CD4-positive, alpha-beta T cell treated with Interleukin-6 for 4 hours (primary cell): ENCODE results near the gene MAP3K10.

Experiments
- DNase-seq: peaks from one replicate; pipeline ENCODE4 v3.0.0-alpha.2; 2020; ENCODE audit warnings: mixed read lengths

The MAP3K10 gene

DNA sequence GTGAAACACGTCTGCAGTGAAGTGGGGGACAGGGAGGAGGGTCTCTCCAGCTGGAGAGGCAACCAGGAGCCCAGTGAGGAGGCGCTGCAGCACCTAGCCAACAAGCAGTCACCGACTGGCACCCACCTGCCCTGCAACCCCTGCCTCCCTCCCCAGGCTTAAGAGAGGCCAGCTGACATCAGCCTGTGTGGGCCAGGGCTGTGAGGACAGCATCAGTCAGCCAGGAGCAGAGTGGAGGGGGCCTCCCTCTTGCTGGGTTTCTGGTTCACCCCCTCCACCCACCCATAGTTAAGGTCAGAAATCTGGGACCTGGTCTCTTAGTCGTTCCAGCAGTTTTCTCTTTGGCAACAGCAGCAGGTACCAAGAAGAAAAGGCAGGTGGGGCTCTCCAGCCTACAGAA, 60.8 kb downstream of the MAP3K10 start:
- DNase-seq = no peak

DNA sequence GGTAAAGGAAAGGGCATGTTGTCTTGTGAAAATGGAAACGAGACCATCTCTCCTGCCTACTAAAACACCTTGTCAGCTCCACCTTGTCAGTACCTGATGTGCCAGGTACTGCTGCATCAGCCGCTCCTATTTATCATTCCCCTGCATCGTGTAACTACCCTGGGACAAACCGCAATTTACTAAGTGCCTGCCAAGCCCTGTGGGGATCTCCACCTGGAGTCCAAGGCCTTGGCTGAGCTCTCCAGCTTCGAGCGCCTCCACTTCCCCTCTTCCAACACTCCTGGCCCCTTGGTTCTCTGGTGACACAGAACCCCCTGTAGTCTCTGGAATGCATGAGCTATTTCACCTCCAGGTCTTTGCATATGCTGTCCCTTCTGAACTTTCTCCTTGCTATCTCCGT, 61.2 kb downstream of the MAP3K10 start:
- DNase-seq = no peak

DNA sequence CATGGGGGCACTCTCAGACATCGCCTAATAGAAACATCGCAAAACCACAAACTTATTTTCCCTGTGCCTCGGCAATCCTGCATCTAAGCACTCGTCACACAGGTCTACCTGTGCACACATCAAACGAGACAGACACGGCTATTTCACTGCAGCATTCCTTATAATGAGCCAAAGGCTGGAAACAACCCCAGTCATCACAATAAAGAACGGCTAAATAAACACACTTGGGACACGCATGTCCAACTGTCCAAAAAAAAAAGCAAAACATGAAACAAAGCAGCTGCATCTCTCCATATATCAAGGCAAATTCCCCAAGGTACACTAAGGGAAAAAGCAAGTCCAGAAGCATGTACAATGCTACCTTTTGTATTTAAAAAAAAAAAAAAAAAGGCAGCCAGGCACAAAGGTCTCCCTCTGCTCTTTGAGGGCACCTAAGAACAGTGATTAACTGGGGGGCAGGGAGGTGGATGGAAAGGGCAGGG, 62.4 kb downstream of the MAP3K10 start:
- DNase-seq = no peak

DNA sequence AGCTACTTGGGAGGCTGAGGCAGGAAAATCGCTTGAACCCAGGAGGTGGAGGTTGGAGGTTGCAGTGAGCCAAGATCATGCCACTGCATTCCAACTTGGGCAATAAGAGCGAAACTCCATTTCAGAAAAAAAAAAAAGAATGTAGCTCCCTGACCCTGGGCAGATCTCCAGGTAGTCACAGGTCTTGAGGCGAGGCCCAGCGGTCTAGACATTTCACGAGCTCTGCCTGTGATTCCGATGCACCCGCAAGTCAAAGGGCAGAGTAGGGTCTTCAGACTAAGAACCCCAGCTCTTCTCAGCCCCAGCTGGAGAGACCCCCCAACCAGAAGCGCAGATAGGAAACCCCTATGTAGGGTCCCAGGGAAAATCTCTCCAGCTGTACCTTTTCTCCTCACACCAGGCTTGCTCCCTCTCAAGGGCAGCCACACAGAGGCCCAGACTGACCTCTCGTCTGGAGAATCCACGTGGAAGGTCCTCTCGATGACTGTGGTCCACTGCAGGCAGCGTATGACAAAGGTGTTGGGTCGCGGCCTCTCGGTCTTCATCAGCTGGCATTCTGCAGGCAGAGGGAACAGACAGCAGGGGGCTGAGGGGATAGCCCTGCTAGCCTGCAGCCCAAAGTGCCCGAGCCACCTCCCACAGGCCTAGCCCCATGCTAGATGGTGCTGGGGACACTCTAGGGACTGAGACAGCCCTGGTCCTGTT, 63.6 kb downstream of the MAP3K10 start:
- no peak for DNase-seq

DNA sequence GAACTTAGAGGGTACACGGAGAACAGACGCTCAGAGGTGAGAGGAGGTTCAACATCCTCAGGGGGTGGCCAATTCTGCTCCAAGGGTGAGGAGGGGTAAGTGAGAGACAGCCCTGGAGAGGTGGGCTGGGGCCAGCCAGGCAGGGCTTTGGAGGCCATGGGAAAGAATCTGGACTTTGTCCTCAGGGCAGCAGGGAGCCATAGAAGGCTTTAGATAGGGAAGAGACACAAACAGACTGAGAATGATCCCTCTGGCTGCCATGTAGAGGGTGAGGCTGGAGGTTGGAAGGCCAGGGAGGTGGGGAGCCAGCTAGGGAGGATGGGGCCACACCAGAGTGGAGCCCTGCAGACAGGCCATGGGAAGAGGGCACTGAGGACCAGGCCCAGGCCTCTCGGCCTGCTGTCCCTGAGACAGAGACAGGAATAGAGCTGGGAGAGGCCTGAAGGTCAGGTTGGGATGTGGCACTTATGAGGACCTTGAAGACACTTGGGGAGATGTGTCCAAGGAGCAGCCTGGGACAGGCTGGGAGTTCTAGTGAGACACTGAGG, 64.5 kb downstream of the MAP3K10 start:
- no peak for DNase-seq

DNA sequence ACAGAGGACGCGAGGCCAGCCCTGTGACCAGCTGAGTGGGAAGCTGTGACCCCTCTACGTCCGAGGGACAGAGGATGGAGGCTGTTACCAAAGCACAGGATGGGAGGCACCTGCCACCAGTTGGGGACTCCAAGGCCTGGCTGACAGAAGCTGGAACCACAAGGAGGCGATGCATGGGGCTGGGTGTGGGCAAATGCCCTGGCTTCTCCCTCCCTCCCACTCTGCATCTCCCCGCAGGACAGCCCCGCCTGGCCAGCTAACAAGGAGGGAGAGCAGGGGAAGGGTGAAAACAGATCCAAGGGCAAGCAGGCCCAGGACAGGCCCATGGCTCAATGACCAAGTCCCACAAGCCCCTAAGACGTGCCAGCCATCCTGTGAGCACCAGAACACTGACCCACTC, 65.3 kb downstream of the MAP3K10 start:
- no peak for DNase-seq

DNA sequence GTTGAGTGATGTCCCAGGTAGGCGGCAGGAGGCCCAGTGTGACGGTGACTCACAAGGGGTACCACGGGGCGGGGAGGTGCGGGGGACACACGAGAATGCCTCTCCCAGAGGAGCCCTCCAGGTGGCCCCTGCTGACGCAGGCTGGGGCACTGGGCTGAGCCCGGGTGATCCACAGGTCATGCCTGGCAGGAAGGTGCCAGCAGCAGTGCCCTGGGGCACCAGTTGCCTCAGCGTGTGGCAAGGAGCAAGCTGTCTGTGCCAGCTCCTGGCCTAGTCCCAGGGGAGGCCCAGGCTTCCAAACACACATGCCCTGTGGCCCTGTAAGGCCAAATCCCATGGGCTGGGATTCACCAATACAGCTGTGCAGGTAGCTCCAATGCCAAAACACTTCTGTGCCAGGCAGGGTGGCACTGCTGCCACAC, 65.9 kb downstream of the MAP3K10 start:
- no peak for DNase-seq

DNA sequence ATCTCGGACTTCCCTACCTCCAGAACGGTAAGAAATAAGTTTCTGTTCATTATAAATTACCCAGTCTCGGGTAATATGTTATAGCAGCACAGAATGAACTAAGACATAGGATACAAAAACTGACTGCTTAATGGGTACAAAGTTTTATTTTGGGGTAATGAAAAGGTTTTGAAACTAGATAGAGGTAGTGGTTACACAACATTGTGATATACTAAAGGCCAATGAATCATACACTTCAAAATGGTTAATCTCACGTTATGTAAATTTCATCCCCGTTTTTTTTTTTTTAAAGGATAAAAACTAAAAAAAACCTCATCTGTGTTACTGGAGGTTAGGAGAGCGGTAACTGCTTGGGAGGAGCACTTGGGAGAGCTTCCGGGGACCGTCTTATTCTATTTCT, 70.4 kb downstream of the MAP3K10 start:
- no peak for DNase-seq

DNA sequence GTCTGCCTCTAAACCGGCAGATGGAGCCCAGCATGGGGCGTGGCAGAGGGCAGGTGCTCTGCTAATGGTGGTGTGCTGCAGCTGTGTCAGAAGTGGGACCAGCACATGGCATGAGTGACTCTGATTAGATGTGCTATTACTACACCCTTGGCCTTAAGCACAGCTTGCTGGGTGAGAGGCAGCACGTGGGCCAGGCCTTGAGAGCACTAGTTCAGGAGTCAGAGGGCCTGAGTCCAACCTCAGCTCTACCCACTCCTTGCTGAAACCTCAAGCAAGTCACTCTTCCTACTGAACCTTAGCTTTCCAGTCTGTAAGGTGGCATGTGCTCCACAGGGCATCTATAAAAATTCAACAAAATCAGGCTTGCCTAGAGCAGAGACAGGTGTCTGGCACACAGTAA, 71.2 kb downstream of the MAP3K10 start:
- no peak for DNase-seq

DNA sequence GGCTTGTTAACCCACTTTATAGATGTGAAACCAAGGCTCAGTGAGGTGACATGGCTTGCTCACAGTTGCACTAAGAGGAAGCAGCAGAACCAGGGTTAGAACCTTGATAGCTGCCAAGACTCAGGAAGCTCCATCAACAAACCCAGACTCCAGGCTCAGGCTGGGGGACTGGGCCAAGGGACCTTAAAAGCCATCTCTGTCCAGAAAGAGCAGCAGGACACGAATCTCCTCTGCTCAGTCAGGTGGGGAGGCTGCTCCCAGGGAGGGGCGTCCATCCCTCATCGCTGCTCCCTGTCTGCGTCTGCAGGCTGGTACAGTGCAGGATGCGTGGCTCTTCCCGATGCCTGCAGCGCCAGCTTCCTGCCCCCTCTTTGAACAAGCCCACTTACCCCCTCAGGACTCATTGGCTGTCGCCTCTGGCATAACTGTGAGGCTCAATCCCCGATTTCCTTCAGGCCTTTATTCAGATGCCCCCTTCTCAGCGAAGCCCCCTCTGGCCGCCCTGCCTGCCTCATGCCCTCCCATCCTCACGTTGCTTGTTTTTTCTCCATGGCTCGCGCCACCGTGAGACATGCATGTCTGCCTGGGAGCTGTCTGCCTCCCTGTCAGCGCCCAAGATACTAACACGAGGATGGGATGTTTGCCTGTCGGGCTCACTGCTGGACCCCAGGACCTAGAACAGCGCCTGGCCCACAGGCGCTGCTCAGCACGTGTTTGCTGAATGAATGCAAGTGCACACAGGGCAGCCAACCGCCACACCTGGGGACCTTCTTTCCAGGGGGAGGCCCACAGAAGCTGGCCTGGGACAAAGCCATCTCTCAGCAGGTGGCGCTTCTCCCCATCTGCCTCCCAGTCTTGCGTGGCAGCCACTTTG, 72.5 kb downstream of the MAP3K10 start:
- DNase-seq = no peak

DNA sequence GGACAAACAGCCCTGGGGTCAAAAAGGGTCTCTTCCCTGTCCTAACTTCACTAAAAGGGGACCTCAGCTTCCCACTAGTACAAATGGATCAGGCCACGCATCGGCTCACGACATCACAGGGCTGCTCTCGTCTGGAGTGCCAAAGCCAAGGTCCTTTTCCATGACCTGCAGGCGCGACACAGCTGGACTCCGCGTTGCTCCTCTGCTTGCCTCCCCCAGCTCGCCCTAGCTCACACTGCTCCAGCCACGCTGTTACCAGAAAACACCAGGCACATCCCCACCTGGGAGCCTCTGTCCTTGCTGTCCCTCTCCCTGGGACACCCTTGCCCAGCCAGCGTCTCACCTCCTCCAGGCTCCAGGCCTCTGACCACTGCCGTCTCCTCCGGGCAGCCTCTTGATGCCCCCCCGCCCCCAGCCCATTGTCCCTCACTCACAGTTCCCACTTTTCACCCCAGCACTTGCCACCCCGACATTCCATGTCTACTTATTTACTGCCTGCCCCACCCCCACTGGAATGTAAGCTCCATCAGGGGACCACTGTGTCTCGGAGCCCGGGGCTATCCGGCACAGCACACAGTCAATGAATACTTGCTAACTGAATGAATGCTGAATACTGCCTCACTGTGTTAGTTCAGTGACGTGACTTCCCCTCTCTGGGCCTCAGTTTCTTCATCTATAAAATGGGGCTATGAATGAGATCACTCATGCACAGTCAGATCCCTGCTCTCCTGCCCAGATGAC, 73.3 kb downstream of the MAP3K10 start:
- DNase-seq = no peak
